Activated CD8-positive, alpha-beta memory T cell treated with anti-CD3 and anti-CD28 coated beads, Interleukin-2, amount 50 U/mL, for 24 hours (primary cell): ENCODE data around the gene HSF2BP.
"Not testable (repeated sequence)": the region's sequence is repeated elsewhere in the genome, so short reads cannot be mapped to it uniquely, and the experiment has no call there.

Source experiments
- DNase-seq: peaks from one replicate; pipeline ENCODE4 v3.0.0-alpha.2; 2020; ENCODE audit errors: extremely low read depth

HSF2BP gene

DNA sequence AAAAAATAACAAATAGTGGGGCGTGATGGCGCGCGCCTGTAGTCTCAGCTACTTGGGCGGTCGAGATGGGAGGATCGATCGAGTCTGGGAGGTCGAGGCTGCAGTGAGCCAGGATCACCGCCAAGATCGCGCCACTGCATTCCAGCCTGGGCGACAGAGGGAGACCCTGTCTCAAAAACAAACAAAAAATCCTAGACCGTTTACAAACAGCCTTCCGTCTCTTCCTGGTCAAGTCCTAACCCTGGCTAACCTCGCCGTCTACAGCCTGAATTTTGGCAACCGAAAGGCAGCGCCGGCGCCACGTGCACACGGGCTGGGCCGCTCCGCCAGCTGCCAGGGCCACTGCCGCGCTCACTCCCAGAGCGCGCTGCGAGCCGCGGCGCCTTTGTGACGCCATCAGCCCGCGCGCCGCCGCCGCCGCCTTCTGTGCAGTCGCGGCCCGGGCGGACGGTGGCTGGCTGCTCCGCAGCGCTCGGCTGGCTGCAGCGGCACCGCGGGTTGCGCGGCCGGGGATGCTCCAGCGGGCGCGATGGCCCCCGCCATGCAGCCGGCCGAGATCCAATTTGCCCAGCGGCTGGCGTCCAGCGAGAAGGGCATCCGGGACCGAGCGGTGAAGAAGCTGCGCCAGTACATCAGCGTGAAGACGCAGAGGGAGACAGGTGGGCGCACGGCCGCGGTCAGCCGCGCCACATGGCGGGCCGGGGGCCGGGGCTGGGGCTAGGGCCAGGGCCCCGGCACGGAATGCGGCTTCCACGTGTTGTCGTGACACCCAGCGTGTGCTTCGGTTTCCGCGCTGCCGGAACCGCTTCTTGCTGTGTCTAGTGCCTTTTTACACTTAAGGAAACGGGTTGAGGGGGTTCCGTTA, at the start of gene HSF2BP, which contains the start of gene RRP1B:
Gene HSF2BP (minus strand): TSS at position 353 of the 865 bp plus-strand sequence. CDS start 1,392 bp downstream, outside the sequence.
Gene RRP1B (plus strand): TSS at position 425 of the 865 bp plus-strand sequence. CDS start 105 bp downstream, at position 530.
- DNase-seq, result no peak

GRCh38 chr21:43708745-43709381, 49.6 kb upstream of the HSF2BP start:
- DNase-seq, result no peak

GRCh38 chr21:43707462-43707861, 48.2 kb upstream of the HSF2BP start:
- no peak for DNase-seq

GRCh38 chr21:43703035-43703880, 44.0 kb upstream of the HSF2BP start:
- DNase-seq, result no peak

GRCh38 chr21:43702785-43703034, 43.4 kb upstream of the HSF2BP start:
- no peak for DNase-seq

DNA sequence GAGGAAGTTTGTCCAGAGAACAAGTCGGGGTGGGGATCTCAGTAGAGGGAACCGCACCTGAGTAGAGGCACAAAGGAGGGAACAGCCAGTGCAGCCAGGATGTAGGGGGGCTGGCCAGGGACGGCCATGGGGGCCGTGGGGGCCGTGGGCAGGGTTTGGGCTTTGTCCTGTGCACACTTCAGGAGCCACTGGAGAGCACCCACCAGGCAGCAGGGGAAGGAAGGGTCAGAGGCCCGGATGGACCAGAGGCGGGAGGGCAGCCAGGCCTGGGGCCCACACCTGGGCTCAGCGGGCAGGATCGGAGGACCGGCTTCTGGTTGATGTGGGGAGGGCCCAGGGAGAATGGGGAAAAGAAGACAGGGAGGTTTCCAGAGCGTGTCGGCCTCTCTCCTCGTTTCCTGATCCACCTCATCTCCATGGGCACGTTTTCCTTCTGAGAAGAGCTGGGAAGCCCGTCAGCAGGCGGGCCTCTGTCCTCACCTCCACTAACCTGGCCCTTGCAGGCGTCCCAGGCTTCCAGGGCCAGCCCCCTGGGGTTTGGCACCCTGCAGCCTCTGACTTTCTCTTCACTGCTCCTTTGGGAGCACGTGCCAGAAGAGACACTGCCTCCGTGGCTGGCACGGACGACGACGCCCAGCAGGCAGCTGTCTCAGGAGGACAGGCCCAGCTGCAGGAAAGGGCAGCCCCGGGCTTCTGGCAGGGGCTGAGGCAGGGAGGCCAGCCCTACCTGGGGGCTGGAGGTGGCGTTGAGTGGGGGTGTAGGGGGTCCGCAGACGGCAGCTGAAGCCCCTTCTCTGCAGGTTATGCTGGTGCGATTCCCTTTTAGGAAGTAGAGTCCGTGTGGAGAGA, 42.9 kb upstream of the HSF2BP start:
- DNase-seq, result no peak

- DNase-seq, result no peak
Measured at GRCh38 chr21:43699933-43700599, 40.8 kb upstream of the HSF2BP start.

- not testable (repeated sequence) for DNase-seq
Measured at GRCh38 chr21:43699492-43699777, 40.1 kb upstream of the HSF2BP start.

DNA sequence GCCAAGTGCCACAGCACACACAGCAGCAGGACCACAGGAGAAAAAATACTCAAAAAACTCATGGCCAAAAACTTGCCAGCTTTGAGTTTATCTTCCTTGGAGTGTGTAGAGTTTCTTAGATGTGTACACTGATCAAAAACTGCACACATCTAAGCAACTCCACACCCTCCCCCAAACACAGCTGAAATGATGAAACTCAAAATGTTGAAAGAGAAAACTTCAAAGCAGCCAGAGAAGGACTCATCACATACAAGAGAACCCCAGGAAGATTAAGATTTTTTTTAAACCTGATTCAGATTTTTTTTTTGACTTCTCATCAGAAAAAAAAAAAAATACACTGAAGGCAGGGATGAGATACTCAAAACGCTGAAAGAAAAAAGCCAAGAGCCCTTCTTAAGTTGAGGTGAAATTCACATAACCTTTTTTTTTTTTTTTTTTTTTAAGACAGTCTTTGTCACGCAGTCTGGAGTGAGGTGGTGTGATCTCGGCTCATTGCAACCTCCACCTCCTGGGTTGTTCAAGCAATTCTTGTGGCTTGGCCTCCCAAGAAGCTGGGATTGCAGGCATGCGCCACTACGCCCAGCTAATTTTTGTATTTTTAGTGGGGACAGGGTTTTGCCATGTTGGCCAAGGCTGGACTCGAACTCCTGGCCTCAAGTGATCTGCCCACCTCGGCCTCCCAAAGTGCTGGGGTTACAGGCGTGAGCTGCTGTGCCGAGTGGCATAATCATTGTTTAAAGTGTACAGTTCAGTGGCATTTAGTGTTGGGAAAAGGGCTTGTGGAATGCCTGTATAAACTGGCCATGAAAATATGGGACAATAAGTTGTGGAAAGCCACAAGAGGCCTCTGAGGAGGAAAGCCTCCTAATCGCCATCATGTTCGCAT, 38.7 kb upstream of the HSF2BP start:
- no peak for DNase-seq

- DNase-seq, result no peak
Measured at GRCh38 chr21:43696214-43696613, 36.9 kb upstream of the HSF2BP start.

- DNase-seq, result no peak
Measured at GRCh38 chr21:43694437-43695079, 35.3 kb upstream of the HSF2BP start.

DNA sequence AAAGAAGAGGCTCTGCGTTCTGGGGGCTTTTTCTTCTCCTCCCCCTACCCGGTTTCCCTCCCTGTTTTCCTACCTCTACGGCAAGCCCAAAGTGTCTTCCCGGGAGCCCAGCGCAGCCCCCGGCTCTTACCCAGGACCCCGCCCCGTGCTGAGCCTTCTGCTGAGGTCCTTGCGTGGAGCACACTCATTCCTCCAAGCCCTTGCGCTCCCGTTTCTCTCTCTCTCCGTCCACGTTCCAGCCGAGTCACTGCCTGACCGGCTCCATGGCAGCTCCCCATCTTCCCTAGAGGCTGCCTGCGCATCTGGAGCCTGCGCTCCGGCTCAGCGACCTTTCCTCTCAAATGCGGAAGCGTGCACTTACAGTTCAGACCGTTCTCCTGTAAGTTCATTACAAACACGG, 34.7 kb upstream of the HSF2BP start:
- no peak for DNase-seq

DNA sequence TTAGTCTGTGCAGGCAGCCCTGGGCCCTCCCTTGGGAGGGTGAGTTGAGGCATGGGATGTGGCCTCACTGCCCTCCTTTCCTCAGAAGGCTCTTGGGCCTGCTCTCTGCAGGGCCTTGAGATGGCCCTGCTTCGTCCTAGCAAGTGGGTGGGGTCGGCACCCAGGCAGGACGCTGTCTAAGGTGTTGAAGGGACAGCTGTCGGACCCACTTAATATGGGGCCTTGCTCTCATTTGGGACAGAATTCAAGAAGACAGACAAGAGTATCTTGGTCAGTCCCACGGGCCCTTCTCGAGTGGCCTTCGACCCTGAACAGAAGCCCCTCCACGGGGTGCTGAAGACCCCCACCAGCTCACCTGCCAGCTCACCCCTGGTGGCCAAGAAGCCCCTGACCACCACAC, 33.7 kb upstream of the HSF2BP start:
- DNase-seq, result no peak

DNA sequence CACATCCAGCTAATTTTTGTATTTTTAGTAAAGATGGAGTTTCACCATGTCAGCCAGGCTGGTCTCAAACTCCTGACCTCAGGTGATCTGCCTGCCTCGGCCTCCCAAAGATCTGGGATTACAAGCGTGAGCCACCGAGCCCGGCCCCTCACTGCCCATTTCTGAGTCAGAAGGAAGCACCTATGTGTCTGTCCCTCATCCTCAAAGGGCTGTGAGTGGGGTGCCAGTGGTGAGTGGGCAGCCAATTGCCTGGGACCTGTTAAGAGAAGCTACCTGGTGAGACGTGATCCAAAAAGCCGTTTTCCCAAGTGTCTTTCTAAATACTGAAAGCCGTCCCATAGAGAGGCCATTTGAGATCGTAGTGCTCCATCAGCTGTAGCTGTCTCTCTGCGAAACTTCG, 32.5 kb upstream of the HSF2BP start:
- DNase-seq, result no peak

DNA sequence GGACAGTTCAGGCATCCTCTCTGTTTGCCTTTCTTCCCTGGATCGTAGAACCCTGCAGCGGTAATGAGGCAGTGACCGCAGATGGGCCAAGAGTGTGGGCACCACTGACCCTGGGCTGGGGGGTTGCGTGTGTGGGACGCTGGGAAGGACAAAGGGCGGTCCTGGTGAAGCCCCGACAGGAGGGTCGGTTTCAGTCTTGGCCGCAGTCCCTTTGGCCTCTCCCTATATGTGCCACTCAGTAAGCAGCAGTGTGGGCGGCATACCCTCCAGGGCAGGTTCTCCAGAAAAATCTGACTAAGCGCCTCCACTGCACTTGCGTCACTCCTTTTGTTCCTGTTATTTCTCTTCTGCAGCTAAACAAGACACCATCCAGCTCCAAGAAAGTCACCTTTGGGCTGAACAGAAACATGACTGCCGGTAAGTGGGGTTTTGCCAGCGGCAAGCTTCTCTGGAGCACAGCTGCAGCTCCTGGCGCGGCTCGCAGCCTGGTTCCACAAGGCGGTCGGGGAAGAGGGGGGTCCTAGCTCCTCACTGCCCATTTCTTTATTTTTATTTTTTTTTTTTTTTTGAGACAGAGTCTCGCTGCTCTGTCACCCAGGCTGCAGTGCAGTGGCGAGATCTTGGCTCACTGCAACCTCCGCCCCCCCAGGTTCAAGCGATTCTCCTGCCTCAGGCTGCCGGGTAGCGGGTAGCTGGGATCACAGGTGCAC, 32.0 kb upstream of the HSF2BP start:
- DNase-seq, result no peak

- DNase-seq, result no peak
Measured at GRCh38 chr21:43690346-43690745, 31.1 kb upstream of the HSF2BP start.

DNA sequence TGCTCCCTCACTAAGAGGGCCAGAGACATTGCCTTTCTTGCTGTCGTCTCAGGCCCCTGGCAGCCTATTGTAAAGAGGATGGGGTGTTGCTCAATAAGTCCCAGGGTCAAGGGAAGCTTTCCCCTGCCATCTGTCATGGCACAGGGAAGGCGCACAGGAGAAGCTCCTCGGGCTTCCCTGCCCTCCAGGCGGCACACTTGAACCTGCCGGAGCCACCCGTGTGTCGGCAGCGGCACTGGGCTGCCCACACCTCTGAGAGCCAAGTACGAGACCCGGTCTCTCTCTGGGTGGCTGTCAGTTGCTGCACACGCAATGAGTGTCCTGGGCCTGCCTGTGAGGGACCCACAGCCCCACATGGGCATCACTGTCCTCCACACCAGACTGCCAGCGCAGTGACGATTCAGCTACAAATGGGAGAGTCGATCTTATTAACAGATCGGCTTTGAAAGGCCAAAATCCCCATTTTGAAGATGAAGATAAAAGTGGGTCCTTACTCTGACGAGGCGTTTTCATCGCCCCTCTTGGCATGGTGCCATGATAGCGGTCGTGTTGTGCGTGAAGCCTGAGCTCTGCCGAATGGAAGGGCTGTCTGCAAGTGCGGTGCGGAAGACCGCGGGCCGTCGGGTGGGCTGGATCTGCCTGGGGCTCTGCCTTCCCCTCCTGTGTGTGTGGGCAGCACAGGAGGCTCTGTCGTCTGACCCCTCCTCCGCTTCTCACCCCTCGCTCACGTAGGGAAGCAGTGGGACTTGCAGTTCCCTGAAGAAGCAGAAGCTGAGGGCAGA, 30.5 kb upstream of the HSF2BP start:
- no peak for DNase-seq

DNA sequence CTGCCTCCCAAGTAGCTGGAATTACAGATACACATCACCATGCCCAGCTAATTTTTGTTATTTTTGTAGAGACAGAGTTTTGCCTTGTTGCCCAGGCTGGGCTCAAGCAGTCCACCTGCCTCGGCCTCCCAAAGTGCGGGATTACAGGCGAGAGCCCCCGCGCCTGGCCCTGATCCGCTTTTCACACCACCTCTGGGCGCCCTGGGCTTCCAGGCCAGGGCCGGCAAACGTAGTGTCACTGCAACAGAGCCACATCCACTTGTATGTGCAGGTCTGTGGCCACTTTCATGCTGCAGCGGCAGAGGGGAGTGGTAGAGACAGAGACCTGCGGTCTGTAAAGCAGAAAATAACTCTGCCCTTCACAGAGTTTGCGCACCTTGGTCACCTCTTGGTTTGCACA, 29.6 kb upstream of the HSF2BP start:
- DNase-seq, result no peak
